Fibroblast of villous mesenchyme (primary cell): Measurements from ENCODE around the gene DCC. TPM values are rescaled to one million over a fixed set of nuclear protein-coding genes. Genes with fewer than 3 reads are reported as not detected.

Experiments
- DNase-seq: peaks from one replicate; pipeline ENCODE4 v3.0.0-alpha.2; 2010; ENCODE audit warnings: low read depth
- H3K4me3 ChIP-seq: 2 replicates; pipeline ENCODE4 v1.5.1; 2011; ENCODE audit warnings: low read depth, mild to moderate bottlenecking, low read length
- total RNA-seq: library from RNA; depleted of rRNA; stranded (reverse); fragments of >200 nt; gene quantifications from 2 replicates; pipeline ENCODE4 v1.2.3, GENCODE V29; 2012
- TF ChIP-seq, protein P1 (sequence below): IDR thresholded peaks from 2 replicates; pipeline ENCODE4 v1.5.1; 2012; ENCODE audit warnings: low read depth, mild to moderate bottlenecking, low read length; ENCODE audit not compliant: insufficient read depth

Gene DCC
- total RNA-seq, 1 donor = not detected

DNA sequence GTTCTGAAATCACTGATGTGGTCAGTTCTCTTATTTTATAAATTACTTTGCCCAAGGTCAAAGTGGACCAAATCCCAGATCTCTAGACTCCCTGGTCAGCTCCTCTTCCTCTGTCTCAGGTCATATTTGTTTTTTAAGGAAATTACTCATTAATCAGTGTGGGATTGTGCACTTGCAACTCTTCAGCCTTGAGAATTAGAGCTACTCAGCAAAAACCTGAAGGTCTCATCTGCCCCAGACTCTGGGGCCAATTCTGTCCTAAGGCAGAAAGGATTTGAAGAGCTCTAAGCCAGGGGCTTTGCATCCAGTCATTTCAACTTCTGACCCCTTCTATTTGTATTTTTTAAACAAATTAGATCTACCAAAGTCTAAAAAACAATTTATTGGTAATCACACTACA is 17.7 kb upstream of the DCC start:
- TF ChIP-seq, protein P1, sequence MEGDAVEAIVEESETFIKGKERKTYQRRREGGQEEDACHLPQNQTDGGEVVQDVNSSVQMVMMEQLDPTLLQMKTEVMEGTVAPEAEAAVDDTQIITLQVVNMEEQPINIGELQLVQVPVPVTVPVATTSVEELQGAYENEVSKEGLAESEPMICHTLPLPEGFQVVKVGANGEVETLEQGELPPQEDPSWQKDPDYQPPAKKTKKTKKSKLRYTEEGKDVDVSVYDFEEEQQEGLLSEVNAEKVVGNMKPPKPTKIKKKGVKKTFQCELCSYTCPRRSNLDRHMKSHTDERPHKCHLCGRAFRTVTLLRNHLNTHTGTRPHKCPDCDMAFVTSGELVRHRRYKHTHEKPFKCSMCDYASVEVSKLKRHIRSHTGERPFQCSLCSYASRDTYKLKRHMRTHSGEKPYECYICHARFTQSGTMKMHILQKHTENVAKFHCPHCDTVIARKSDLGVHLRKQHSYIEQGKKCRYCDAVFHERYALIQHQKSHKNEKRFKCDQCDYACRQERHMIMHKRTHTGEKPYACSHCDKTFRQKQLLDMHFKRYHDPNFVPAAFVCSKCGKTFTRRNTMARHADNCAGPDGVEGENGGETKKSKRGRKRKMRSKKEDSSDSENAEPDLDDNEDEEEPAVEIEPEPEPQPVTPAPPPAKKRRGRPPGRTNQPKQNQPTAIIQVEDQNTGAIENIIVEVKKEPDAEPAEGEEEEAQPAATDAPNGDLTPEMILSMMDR = no peak
- DNase-seq = no peak
- H3K4me3 ChIP-seq = no peak overlapping the region

DNA sequence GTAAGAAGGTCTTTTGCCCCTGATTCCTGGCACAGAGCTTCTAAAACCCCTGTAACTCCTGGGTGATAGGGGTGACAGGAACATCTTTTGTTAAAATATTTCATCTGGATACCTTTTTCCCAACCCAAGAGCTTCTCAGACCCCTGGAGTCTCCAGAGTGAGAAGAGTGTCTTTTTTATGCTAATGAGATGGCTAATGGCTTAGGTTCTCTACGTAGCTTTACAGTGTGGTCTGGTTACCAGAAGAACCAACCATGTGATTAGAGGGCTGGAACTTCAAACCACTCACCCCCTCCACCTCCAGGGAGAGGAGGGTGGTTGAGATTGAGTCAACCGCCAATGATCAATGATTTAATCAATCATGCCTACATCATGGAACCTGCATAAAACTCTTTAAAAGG is 16.2 kb upstream of the DCC start:
- TF ChIP-seq, protein P1 = no peak
- DNase-seq = no peak
- H3K4me3 ChIP-seq = no peak overlapping the region

DNA sequence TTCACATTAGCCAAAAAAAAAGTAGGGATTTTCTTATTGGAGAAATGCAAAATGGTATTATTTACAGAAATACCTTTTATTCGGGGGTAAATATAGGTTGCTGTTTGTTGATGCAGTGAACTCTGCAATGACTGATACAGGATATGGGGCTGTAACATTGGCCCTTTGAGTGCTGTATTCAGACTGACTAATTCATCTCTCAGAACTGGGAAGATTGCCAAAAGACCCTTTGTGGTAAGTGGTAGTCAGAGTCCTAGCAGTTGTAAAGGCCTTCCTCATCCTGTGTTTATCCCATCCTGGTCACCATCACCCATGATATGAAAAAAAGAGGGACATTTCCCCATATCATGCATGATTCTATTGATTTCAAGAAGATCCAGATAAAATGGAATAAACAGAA is 14.0 kb upstream of the DCC start:
- no peak overlapping the region for H3K4me3 ChIP-seq
- no peak for DNase-seq
- TF ChIP-seq, protein P1 = no peak

DNA sequence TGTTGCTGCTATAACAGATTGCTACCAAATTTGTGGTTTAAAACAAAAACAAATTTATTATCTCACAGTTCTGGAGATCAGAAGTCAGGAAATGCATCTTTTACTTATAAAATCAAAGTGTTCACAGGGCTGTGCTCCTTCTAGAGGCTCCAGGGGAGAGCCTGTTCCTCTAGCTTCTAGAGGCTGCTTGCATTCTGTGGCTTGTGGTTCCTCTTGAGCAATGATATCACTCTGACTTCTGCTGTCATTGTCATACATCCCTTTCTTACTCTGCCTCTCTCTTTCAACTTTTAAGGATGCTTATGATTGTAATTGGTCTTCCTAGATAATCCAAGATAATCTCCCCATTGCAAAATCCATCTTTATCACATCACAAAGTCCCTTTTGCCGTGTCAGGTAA is 6.1 kb upstream of the DCC start:
- H3K4me3 ChIP-seq = no peak overlapping the region
- no peak for DNase-seq
- TF ChIP-seq, protein P1 = no peak

DNA sequence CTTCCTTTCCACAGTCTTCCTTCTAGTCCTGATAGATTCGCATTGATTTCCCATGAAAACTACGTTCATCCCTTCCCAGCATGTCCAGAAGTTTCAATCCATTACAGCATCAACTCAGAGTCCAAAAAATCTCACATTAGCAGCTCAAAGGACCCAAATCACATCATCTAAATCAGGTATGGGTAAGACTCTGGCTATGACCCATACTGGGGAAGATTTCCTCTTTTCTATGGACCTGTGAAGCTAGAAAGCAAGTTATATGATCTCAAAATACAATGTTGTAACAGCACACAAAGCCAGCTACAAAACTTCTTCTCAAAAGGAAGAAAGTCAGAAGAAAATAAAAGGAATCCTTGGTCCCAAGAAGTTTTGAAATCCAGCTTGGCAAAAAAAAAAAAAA is 5.7 kb upstream of the DCC start:
- DNase-seq = no peak
- no peak overlapping the region for H3K4me3 ChIP-seq
- TF ChIP-seq, protein P1 = no peak

DNA sequence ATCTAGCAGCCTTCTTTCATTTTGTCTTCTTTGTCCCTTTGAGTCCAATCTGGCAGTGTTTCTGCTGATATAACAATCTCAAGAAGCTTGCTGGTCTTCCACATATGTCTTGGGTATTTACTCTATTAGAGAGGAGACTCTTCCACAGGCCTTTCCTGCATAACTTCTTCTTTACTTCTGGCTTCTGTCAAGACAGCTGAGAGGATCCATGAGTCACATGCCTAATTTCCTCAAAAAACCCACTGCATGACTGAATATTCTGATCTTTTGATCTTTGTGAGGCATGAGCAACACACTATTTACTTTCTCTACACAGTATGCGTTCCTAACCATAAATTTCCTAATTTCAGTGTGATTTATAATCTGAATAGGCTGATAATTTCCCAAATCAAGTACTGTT is 5.1 kb upstream of the DCC start:
- H3K4me3 ChIP-seq = no peak overlapping the region
- TF ChIP-seq, protein P1 = no peak
- no peak for DNase-seq

DNA sequence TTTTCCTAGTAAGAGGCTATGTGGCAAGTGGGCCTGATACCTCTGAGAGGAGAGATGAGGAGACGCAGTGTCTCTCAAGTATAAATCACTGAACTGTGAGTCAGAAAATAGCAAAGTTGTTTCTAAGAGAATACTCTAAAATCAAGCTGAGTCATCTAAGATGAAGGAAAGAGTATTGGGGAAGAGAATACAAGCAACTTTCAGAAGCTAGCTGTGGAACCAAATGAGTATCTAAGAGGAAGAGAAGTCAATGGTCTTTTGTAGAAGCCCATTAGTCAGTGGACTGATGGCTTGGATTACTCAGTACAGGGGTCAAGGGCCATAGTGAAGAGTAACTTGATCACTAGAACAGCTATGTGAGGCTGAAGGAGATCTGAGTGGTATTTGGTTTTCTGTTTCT is 2.7 kb upstream of the DCC start:
- H3K4me3 ChIP-seq = no peak overlapping the region
- DNase-seq = no peak
- TF ChIP-seq, protein P1 = no peak
